ENCODE results near the gene SI. TPM values are rescaled to one million over a fixed set of nuclear protein-coding genes. Genes with fewer than 3 reads are reported as not detected.

SI gene
- total RNA-seq, 6 experiments from 2014 or later: not detected

- 67% methylated on average over 1 of the region's 1 CpG for WGBS (ENCODE audit: insufficient coverage, low coverage, low lambda C conversion rate, missing lambda C conversion rate)
- no peak overlapping the region for H3K4me3 ChIP-seq
- no peak for DNase-seq
- H3K4me1 ChIP-seq: no peaks in the 10 kb centered on the region
- no peaks in the 10 kb centered on the region for H3K9me3 ChIP-seq
- H3K27ac ChIP-seq: no peak overlapping the region
- no peak for ATAC-seq
- H3K27me3 ChIP-seq: no peaks in the 10 kb centered on the region
- intact Hi-C loops (cut with DNase I): no loop called here
- no peaks in the 10 kb centered on the region for H3K36me3 ChIP-seq
- TF ChIP-seq POLR2A (IDR thresholded peaks at IDR 0.05) (no peak), CTCF (IDR thresholded peaks at IDR 0.05) (no peak)
These were observed 137.6 kb downstream of the SI start for GRCh38 chr3:164940745-164941144.

- intact Hi-C loops (cut with DNase I): no loop called here
- 60% methylated on average over 2 of the region's 2 CpGs for WGBS (ENCODE audit: insufficient coverage, low coverage, low lambda C conversion rate, missing lambda C conversion rate)
- Histone ChIP-seq H3K27me3 (no peaks in the 10 kb centered on the region), H3K4me1 (no peaks in the 10 kb centered on the region), H3K36me3 (no peaks in the 10 kb centered on the region), H3K4me3 (no peak overlapping the region), H3K27ac (no peak overlapping the region), H3K9me3 (no peaks in the 10 kb centered on the region)
- ATAC-seq (no peak), DNase-seq (no peak)
- TF ChIP-seq POLR2A (IDR thresholded peaks at IDR 0.05): no peak
These were observed 148.7 kb downstream of the SI start for GRCh38 chr3:164929642-164930041.

Small RNA genes lying within 50 kb of the gene (small RNA-seq; reads per million reads assigned to genes)
- gene RF00019: 0 reads per million in 2 experiments

Other genes starting within 250 kb of the SI start
- gene SLITRK3, start 117.9 kb upstream of the SI start, total RNA-seq: 10 to 100 TPM in 1 of 6 experiments, 1 to 10 TPM in 4, under 1 TPM in 1; 0.15 to 10.5 (median 3.6) TPM

Measured in right lobe of liver (tissue), 6 donors.